GM18520 (cell line): Measurements from ENCODE around the gene C1orf115.
"Not testable (repeated sequence)": the region's sequence is repeated elsewhere in the genome, so short reads cannot be mapped to it uniquely, and the experiment has no call there.

Source experiments
- ATAC-seq: cut with Tn5 transposase; IDR thresholded peaks from one replicate; pipeline ENCODE4 v1.9.1; 2021; ENCODE audit not compliant: unreplicated experiment

C1orf115 gene

DNA sequence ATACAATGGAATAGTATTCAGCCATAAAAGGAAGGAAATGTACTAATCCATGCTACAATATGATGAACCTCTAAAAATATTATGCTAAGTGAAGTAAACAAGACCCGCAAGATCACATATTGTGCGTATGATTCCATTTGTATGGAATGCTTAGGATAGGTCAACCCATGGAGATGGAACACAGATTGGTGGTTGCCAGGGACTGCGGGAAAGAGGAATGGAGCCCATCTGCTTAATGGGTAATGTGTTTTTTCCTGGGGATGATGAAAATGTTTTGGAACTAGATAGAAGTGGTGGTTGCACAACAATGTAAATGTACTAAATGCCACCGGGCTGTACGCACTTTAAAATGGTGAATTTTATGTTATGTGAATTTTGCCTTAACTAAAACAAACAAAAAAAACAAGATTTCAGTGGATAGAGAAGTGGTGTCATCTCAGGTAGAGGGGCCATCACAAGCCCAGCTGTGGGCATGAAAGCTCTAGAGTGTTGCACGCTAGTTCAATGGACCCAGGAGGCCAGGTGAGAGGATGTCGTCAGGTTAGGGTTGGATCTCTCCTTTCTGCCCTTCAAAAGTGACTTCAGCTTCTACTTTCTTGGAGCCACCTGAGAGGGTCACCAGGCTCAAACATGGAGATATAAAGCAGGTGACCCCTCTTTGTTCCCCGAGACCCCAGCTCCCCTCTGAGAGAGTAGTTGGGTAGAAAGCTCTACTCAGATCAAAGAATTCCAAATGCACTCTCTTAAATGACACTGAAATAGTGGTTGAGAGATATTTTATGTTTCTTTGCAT, 2.5 kb downstream of the C1orf115 start:
- ATAC-seq: no peak

DNA sequence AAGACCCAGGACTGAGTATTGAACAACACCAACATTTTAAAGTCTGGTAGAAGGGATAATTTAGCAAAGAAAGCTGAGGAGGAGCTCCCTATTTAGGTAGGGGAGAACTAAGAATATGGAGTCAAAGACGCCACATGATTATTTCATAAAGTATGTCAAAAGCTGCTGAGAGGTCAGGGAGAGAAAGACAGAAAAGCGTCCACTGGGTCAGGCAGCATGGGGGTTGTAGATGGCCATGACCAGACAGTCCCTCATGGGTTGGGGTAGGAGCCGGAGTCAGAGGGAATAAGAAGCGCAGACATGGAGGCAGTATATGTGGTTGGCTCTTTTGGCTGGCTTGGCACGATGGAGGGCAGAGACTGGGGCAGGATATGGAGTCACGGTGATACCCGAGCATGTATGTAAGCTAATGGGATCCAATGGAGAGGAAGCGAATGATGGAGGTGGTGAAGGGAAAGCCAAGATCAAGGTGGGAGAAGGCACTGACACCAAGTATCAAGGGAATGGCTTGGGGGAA, 4.8 kb downstream of the C1orf115 start:
- no peak for ATAC-seq

DNA sequence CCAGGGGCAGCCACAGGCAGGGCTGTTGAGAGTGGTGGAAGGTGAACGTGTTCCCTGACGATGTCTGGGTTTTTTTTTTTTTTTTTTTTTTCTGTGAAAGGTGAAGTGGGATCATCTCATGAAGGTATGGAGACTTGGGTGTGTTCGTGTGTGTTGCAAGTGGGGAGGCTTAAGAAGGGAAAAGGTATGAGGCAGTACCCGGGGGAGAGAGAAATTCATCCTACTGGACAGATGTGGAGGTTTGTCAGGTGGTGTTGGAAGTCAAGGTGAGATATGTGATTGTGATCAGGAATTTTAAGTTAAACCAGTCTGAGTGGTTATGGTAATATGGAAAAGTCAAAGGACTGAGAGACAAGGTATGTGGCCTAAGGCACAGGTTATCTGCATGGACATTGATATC, 5.3 kb downstream of the C1orf115 start:
- no peak for ATAC-seq

DNA sequence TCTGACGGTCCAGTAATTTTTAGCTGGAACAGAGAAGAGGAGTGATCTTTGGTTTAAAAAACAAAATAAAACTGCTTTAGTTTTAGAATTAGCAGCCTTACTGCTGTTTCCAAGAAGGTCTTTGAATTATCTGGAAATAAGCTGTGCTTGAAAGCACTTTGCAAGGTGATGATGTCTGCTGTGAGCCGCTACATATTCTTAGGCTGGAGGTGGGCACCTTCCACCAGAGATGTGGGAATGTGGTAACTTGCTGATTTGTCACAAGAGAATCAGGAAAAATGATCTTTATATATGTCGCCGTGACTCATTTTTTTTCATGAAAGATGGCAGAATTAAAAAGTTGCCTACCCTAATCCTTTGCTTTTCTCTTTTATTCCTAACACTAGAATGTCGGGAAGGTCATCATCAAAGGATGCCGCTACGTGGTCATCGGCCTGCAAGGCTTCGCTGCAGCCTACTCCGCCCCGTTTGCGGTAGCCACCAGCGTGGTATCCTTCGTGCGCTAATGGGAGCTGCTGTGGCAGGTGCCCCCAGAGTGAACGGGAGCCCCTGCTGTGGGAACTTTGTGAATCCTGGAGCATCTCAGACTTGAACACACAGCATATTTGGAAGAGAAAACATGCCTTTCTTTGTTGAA, 6.2 kb downstream of the C1orf115 start:
- no peak for ATAC-seq

DNA sequence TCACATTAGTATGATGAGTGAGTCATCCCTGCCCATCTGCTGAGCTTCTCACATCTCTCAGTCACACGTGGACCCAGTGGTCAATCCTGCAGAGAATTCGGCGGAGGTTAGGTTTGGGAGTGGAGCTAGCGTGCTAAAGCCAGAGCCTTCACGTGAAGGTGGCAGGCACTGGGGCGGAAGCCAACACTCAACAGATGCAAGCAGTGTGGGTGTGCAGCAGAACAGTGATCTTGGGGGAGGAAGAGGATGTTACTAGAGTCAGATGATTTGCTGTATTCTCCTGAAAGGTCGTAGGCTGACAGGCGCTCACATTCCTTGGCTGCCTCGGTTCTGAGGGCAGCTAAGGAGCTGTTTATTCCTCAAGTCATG, 6.7 kb downstream of the C1orf115 start:
- ATAC-seq: no peak

DNA sequence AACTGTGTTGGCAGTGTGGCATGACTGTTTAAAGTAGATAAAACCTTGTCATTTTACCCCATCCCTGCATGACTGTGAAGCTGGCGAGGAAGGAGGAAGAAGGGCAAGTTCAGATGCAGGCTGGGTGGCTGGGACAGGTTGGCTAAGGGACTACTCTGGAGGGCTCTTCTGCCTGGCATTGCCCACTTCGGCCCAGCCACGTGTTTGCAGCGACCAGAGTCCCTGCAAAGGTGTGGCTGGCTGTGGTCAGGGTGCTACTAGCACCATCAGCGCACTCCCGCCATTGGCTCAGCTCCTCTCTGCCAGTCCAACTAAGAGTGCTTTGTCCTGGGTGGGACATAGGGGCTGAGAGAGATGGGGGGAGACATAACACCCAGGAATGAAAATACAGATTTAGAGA, 7.2 kb downstream of the C1orf115 start:
- no peak for ATAC-seq

DNA sequence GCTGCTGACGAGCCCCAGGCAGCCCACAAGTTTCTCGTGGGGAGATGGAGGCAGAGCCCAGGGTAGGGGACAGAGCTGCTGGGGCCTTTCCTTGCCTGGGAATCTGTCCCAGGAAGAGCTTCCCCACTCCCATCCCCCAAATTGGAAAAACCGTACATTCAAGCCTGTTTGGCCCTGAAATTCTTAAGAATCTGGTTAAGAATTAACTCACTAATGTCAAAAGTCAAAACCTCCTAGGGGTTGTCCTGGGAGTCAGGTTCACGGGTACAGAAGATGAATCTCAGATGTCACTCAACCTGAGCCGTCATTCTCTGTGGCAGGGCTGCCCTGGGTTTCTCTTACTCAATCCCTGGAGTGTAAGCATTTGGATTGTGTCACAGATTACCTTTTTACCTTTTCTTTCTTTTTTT, 8.4 kb downstream of the C1orf115 start:
- ATAC-seq: no peak

DNA sequence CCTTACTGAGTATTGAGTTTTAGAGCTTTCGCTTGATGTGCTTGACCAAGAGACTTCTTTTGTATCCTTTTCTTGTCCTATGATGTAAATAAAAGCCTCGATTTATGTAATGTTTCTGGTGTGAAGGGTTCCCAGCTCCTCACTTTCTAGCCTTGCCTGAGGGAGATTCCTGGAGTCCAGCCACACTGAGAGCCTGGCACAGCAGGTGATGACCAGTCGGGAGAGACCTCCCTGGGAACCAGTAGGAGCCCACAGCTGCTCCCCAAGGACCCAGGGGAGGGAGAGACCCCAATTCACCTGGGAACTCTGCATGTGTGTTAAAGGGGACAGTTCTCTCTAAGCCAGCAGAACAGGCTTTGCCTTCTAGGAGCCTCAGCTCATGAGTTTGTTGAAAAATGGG, 8.9 kb downstream of the C1orf115 start:
- no peak for ATAC-seq

DNA sequence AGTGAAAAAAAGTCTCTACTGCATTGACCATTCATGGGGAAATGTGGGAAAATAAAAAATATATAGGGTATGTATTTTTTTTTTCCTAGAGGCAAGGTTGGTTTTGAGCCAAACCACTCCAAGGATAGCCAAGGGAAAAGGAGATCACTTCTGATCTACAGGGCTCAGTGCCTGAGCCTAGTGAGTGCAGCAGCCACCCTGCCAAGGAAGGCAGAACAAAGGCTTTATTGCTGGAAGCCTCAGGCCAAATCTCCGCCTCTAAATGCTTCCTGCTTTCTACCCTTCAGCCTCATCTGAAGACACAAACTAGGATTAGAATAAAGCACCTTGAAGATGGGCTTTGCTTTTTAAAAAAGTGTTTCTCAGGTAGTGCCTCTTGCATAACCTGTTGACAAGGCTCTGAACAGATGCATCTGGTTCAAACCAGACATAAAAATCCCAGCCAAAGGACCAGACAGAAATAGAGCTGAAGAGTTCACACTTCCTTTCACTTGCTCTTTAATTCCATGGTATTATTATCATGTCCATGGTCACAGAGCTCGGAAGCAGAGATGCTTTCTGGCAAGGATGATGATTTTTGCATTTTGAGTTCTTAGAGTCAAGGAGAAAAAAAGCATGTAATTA, 10.5 kb downstream of the C1orf115 start:
- no peak for ATAC-seq

DNA sequence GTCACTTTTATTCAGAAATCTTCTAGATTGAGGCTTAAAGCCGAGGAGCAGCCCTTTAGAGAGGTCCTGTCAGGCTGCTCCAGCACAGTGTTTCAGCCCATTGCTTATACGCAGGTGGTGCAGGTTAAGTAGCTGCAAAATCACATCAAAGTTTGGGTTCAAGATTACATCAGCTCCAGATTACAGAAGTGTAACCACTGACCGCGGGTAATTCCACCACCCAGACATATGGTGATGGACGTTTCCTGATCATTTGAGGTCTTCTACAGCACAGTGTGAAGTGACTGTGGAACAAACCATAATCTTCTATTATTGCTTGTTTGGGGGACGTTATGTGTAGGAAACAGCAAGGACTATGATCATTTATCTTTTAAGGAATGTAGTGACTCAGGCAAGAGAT, 11.8 kb downstream of the C1orf115 start:
- ATAC-seq: no peak

DNA sequence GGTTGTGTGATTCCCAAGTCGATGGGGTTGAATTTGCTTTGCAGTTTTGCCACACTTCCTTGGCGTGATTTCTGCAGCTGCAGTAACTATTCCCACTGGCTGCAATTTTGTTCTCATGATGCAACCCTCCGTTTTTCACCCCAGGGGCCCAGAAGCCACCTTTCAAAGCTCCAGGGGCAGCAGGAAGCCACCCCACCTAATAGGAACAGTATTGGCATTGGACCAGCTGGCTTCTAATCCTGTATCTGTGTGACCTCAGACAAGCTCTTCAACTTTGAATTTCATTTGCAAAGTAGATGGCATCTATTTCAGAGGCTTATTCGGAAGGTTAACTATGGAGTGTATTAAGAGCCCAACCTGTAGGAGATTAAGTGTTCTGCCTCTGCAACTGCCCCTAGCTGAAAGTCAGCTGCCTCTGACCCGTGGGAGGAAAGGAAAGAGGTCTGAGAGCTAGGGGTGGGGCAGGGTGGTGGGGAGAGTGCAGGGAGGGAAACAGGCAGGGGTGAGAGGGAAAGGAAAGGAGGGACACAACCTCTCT, 12.6 kb downstream of the C1orf115 start:
- ATAC-seq: no peak

DNA sequence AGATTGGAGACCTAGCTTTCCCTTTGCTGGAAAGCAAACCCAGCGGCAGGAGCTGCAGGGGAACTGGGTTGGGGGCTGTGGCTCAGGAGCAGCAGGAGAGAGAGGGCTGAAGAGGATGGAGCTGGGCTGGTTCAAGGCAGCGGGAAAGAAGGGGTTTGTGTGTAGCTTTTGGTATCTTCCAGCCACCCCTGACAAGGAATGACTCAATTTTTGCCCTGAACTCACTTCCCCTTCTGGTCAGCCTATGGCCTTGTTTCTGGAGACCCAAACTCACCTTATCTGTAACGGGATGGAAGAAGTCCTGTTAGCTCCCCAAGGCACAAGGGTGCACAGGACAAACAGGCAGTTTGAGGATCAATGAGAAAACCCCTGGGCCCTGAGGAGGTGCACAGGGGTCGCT, 13.1 kb downstream of the C1orf115 start:
- no peak for ATAC-seq

DNA sequence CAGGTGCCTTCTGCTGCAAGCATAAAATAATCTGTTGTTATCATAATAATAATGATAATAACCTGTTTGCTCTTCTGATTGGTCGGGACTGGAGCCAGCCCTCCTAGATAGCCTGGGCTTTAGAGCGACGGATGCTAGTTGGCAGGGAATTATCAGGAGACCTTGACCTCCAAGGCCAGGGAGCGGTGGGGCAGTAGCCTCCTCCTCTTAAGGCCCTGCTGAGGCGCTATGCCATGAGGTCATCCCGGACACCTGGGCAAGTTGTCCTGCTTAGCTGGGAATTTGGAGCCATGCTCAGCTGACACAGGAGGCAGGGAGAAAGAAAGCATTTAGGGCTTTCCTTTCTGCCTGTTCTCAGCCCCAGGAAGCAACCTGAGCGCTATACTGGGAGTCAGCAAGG, 15.6 kb downstream of the C1orf115 start:
- no peak for ATAC-seq

DNA sequence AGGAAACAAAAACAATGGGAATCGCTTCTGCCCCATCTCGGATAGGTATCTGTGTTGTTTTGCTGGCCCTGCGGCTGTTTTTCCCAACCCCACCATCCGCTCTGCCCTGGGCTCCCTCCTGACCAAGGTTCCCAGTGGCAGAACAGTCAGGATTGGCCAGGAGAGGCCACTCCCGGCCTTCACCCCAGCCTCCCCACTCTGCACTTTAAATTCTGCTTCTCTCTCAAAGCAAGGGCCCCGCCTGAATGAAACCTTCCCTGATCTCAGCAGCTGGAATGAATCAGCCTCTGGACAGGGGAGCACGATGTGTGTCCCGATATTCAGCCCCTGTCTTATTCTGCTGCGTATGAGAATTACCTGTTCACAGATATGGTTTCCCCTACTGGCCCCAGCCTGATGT, 16.3 kb downstream of the C1orf115 start:
- ATAC-seq: no peak

DNA sequence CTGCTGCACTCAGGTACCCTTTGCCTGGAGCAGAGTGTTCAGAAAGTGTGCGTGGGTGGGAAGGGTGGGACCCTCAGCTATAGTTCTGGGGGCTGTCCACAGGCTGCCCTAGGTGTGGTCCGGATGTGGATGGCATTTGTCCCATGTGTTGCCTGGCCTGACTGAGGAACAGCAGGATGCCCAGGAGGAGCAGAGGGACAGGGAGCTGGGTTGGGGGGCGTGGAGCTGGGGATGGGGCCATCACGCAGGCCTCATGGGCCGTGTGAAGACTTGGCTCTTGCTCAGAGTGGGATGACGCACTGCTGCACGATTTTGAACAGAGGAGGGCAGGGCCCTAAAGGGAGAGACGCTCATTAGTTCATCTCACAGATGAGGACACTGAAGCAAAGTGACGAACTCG, 17.0 kb downstream of the C1orf115 start:
- no peak for ATAC-seq

DNA sequence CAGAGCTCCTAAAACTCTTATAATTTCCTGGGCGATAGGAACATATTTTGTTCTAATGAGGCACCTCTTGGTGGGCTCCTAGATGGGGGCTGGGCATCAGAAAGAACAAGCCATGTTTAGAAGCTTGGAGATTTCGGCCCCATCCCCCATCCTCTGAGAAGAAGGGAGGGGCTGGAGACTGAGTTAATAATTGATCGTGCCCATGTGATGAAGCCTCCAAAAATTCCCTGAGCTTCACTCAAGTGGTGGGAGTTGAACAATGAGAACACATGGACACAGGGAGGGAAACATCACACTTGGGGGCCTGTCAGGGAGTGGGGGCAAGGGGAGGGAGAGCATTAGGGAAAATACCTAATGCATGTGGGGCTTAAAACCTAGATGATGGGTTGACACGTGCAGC, 18.1 kb downstream of the C1orf115 start:
- no peak for ATAC-seq

DNA sequence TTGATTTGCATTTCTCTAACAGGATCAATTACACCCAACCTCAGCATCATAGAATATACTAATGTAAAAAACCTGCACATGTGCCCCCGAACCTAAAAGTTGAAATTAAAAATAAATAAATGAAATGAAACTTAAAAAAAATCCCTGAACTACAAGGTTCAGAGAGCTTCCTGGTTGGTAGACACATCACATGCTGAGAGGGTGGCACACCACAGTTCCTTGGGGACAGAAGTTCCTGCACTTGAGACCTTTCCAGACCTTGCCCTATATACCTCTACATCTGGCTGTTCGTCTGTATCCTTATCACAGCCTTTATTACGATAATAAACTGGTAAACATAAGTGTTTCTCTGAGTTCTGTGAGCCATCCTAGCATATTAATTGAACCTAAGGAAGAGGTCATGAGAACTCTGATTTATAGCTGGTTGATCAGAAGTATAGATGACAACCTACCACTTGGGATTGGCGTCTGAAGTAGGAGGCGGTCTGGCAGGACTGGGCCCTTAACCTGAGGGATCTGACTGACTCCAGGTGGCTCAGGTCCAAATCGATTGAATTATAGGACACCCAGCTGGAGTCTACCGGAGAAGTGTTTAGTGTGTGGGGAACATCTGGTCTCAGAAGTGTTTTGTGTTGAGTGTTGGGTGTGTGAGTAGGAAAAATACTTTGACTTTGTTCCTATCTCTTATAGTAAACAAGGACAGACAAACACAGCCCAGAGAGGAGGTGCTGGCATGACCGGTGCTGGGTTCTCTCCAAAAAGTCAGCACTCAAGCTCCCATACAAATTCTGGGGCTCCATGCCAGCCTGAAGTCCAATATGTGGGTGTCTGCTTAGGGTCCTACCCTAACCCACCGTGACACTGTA, 19.0 kb downstream of the C1orf115 start:
- no peak for ATAC-seq

DNA sequence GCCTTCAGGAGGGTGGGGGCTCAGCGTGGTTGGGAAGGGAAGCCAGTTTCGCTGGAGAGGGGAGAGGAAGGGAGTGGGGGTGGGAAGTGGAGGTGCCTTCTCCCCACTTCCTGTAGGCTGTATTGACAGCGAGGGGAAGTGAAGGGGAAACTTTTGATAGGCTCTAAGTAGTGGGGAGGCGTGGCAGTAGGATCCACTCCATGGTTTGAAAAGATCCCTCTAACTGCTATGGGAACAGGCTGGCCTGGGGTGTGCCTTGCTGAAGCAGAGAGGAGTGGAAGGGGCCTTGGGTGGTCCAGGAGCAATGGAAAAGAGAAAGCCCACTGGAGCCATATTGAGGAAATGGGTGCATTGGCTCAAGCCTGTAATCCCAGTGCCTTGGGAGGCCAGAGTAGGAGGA, 20.2 kb downstream of the C1orf115 start:
- ATAC-seq: no peak

DNA sequence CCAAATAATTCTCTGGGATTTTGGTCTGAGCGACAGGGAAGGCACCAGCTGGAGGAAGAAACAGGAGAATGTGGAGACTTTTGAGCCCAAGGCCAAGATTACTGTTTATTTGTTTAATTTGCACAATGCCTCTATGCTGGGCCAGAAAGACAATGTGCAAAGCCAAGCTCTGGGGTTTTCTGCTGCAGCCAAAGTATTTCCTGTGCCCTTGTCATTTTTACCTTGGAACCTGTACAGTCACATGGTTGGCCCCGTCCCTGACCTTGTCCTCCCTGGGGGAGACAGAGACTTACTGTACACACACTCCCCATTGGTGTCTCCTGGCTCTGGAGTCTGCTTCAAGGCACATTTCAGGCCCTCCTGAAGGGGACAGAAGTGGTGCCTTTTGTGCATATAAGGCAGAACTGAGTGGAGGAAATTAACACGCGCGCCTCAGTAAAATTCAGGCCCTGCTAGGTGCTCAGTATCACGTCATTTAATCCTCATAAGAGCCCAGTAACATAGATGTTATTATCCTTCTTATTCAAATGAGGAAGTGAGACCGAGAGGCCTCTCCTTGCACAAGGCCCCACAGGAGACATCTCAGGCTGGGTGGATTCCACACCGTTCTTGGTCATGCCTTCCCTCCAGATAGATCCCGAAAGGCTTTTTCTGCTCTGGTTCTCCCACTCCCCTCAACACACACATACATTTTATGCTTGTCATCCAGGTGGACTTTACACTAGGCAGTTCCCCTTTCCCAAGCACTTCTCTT, 21.1 kb downstream of the C1orf115 start:
- no peak for ATAC-seq

DNA sequence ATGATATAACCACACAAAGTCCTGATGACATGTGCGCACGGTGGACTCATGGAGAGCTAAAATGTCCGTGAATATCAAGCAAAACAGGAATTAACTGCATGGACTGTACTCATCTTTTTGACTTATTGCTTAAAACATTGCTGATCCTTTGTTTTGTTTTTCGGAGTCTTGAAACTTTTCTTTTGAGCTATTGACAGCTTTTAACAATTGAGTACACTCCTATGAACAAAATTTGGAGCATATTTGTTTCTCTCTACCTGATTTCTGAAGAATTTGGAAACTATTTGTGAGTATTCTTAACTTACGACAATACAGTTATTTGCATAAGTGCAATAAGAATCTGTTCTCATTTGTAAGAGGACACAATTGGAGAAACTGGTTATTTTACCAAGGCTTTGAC, 25.8 kb downstream of the C1orf115 start:
- not testable (repeated sequence) for ATAC-seq
